Tibial nerve (tissue), 4 donors: Measurements from ENCODE around the gene AFF2. TPM values are rescaled to one million over a fixed set of nuclear protein-coding genes. Genes with fewer than 3 reads are reported as not detected.

Experiments used
- DNase-seq, 2 donors: peaks; one replicate each; pipeline ENCODE4 v3.0.0-alpha.2; 2019; ENCODE audit warnings: low spot score in 2 of 2
- H3K27ac ChIP-seq, 4 donors: fragments of 200-600 bp; sonication (generic) in 3 of 4; one replicate each; pipeline ENCODE4 v1.5.1; 2017 to 2019; ENCODE audit warnings: mild to moderate bottlenecking in 1 of 4
- H3K27me3 ChIP-seq, 2 donors: fragments of 200-600 bp; sonication (generic) in 1 of 2; one replicate each; pipeline versions ENCODE4 v1.5.1 to v1.6.0; 2017 to 2019
- H3K36me3 ChIP-seq, 3 donors: fragments of 200-600 bp; sonication (generic); one replicate each; pipeline ENCODE4 v1.5.1; 2018 to 2019
- H3K4me1 ChIP-seq, 4 donors: fragments of 200-600 bp; sonication (generic) in 3 of 4; one replicate each; pipeline ENCODE4 v1.5.1; 2017 to 2019
- H3K4me3 ChIP-seq, 4 donors: fragments of 200-600 bp; sonication (generic) in 3 of 4; one replicate each; pipeline ENCODE4 v1.5.1; 2017 to 2019; ENCODE audit warnings: mild to moderate bottlenecking in 1 of 4, moderate library complexity in 1 of 4
- H3K9me3 ChIP-seq, 4 donors: fragments of 200-600 bp; sonication (generic) in 3 of 4; one replicate each; pipeline ENCODE4 v1.5.1; 2017 to 2019
- EP300 ChIP-seq, 2 donors: sonication (generic); formaldehyde crosslinking; IDR thresholded peaks; one replicate each; pipeline ENCODE4 v1.6.1; 2017; ENCODE audit warnings: antibody characterized with exemption in 2 of 2, mild to moderate bottlenecking in 1 of 2
- POLR2A ChIP-seq, 2 donors: fragments of 450-650 bp; IDR thresholded peaks; one replicate each; pipeline ENCODE4 v1.6.1; 2017; ENCODE audit warnings: antibody characterized with exemption in 2 of 2, mild to moderate bottlenecking in 2 of 2, moderate library complexity in 2 of 2
- WGBS, 2 donors: methylation state at CpG; one replicate each; pipeline ENCODE4 v1.1.5; 2018; 5-methylcytosine and 5-hydroxymethylcytosine counted together
- total RNA-seq, 4 donors: library from RNA; depleted of rRNA; stranded (reverse); fragments of >200 nt; gene quantifications; one replicate each; pipeline ENCODE4 v1.1.0, GENCODE V29; 2016
- TF ChIP-seq, protein P1 (sequence below), 5 experiments: fragments of 200-600 bp in 3 of 5; fragments of 450-650 bp in 2 of 5; sonication (generic) in 3 of 5; IDR thresholded peaks; one replicate each; pipeline ENCODE4 v1.5.1; 2016 to 2019; ENCODE audit warnings: antibody characterized with exemption in 5 of 5, mild to moderate bottlenecking in 3 of 5, moderate library complexity in 2 of 5

The AFF2 gene
- total RNA-seq, 4 donors from 2014 or later = 13.2 to 20.3 (median 16.1) TPM

DNA sequence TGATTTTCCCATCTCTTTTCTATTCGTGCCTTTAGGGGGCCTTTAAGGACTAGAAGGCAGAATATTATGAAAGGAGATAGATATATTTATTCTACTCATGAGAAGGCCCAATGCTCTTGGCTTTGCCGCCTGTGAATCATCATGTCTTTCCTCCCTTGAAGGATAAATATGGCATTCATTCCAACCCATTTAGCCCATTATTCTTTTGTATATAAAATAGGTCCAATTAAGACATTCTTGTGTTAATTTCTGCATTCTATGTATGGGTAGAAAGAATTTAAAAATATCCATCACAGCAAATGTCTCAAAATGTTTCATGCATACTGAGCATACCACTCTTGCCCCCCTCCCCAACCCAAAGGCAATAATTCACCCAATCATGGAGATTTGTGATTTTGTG lies 115.1 kb downstream of the AFF2 start:
- no peaks in the 10 kb centered on the region for H3K36me3 ChIP-seq
- no peak overlapping the region for H3K4me3 ChIP-seq
- 62 to 65% methylated on average over 2 of the region's 2 CpGs for WGBS, 2 donors
- no peaks in the 10 kb centered on the region for H3K4me1 ChIP-seq
- TF ChIP-seq EP300 (IDR thresholded peaks at IDR 0.05) (no peak), POLR2A (IDR thresholded peaks at IDR 0.05) (no peak)
- TF ChIP-seq, protein P1, sequence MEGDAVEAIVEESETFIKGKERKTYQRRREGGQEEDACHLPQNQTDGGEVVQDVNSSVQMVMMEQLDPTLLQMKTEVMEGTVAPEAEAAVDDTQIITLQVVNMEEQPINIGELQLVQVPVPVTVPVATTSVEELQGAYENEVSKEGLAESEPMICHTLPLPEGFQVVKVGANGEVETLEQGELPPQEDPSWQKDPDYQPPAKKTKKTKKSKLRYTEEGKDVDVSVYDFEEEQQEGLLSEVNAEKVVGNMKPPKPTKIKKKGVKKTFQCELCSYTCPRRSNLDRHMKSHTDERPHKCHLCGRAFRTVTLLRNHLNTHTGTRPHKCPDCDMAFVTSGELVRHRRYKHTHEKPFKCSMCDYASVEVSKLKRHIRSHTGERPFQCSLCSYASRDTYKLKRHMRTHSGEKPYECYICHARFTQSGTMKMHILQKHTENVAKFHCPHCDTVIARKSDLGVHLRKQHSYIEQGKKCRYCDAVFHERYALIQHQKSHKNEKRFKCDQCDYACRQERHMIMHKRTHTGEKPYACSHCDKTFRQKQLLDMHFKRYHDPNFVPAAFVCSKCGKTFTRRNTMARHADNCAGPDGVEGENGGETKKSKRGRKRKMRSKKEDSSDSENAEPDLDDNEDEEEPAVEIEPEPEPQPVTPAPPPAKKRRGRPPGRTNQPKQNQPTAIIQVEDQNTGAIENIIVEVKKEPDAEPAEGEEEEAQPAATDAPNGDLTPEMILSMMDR (IDR thresholded peaks at IDR 0.05) = no peak
- DNase-seq = no peak
- H3K27ac ChIP-seq = no peak overlapping the region
- no peaks in the 10 kb centered on the region for H3K27me3 ChIP-seq
- H3K9me3 ChIP-seq = no peaks in the 10 kb centered on the region

DNA sequence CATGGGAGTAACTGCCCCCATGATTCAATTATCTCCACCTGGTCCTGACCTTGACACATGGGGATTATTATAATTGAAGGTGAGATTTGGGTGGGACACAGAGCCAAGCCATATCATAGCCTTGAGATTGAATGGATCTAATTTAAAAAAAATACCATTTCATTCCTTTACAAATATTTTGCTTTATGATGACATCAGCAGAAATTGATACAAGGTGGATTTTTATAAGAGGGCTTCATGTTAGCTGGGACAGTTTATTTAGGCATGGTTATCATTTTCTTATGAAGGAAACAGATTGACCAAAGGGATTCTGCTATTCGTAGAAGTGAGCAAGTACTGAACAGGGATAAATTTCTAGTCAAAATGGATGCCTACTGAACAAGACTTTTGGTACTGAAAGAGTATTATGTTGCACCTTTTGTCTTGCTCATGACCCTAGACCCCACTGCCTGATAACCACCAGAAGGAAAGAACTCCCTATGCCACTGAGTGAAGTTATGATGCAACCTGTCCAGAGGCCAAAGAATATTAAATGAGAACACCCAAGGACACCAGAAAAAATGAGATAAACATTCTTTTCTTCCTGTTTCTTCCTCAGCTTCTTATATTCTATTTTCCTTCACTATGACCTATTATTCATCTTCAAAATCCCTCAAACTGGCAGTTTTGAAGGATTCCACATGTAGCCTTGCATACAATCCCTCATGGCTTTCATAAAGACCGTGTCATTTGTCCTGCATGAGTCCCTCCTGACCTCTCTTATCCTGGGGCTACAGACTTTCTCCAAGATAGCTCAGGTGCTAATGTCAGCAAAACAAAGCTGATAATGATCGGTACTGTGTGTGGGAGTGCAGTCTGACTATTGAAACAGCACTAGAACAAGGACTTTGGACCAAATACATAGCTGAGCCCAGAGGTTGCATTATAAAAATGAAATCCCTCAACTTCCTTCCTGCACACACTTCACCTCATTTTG lies 118.3 kb downstream of the AFF2 start:
- Histone ChIP-seq H3K9me3 (no peaks in the 10 kb centered on the region), H3K4me1 (no peaks in the 10 kb centered on the region), H3K4me3 (no peak overlapping the region), H3K27ac (no peak overlapping the region), H3K36me3 (no peaks in the 10 kb centered on the region), H3K27me3 (no peaks in the 10 kb centered on the region)
- TF ChIP-seq POLR2A (IDR thresholded peaks at IDR 0.05) (no peak), EP300 (IDR thresholded peaks at IDR 0.05) (no peak)
- TF ChIP-seq, protein P1 (IDR thresholded peaks at IDR 0.05) = no peak
- WGBS, 2 donors = 57 to 77% methylated on average over 3 of the region's 3 CpGs
- no peak for DNase-seq

DNA sequence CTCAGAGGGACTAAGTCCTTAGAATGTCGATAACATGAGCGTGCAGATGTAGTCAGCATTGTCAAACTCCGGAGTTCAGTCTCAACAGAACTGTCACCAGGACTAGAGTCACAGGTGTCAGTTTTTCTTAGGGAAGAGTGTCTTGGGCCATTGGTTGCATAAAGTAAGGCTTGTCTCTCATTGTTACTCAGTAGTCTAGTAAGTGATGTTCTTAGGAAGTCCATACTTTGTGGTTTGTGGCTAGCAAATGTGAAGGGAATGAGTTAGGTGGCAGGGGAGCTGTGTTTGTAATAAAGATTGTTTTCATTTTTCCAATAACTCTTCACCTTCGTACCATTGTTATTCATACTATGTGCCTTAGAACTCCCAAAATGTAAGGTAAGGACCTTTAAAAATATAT lies 119.6 kb downstream of the AFF2 start:
- no peak for DNase-seq

DNA sequence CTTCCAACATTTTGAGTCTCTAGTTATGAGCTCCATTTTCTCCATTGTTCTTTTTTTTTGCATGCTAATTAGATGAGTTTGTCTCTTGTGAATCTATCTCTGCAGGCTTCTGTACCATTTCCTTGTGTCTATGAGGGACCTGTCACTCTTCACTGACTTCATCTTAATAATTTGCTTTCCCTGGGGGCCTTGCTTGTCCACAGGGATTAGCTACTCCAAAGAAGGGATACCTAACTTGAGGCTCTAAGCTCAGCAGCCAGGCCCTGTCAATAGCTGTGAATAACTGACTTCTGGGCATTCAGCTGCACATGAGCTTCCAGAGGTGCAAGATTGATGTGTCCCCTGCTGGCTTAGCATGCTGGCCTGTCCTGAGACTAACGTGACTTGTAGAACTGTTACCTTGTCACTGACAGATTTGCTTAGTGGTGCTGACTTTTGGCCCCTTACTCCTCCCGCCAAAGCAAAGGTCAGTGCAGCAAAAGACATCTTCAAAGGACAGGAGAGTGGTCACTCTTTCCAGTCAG lies 124.6 kb downstream of the AFF2 start:
- DNase-seq = no peak
- no peak overlapping the region for H3K4me3 ChIP-seq
- TF ChIP-seq, protein P1 (IDR thresholded peaks at IDR 0.05) = no peak
- TF ChIP-seq EP300 (IDR thresholded peaks at IDR 0.05) (no peak), POLR2A (IDR thresholded peaks at IDR 0.05) (no peak)
- no peaks in the 10 kb centered on the region for H3K27me3 ChIP-seq
- no peaks in the 10 kb centered on the region for H3K36me3 ChIP-seq
- WGBS, 2 donors = 69% methylated on average over 2 of the region's 2 CpGs; no CpG with 5 or more reads in 1 of the 2 donors
- H3K27ac ChIP-seq = no peak overlapping the region
- no peaks in the 10 kb centered on the region for H3K4me1 ChIP-seq
- H3K9me3 ChIP-seq = no peaks in the 10 kb centered on the region

More for the DNA sequence above, 119.6 kb downstream of the AFF2 start:
- H3K4me3 ChIP-seq = no peak overlapping the region
- H3K9me3 ChIP-seq = no peaks in the 10 kb centered on the region
- no peak overlapping the region for H3K27ac ChIP-seq
- H3K36me3 ChIP-seq = no peaks in the 10 kb centered on the region
- H3K4me1 ChIP-seq = no peaks in the 10 kb centered on the region
- no peaks in the 10 kb centered on the region for H3K27me3 ChIP-seq
- no peak for TF ChIP-seq POLR2A (IDR thresholded peaks at IDR 0.05)
- TF ChIP-seq, protein P1 (IDR thresholded peaks at IDR 0.05) = no peak
- no peak for TF ChIP-seq EP300 (IDR thresholded peaks at IDR 0.05)
- 85 to 86% methylated on average over 3 to 4 of the region's 4 CpGs for WGBS, 2 donors

DNA sequence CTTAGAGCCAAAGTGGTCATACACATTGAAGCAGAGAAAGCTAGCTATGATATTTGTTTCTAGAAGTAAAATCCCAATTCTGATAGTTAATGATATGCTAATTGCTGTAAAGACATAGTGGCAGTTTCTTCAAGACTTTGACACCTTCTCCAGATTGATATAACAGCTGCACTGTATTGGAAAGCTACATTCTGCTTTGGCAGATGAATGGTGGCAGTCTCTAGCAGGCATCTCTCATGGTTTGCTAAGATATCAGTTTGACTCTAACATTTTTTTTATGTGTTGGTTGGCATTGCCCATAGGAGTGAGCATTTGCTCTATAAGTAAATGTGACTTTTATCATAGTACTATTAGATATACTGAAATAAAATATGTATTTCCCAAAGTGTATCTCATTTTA lies 128.2 kb downstream of the AFF2 start:
- H3K9me3 ChIP-seq = no peaks in the 10 kb centered on the region
- H3K36me3 ChIP-seq = no peaks in the 10 kb centered on the region
- no peak for TF ChIP-seq POLR2A (IDR thresholded peaks at IDR 0.05)
- no peak for TF ChIP-seq EP300 (IDR thresholded peaks at IDR 0.05)
- TF ChIP-seq, protein P1 (IDR thresholded peaks at IDR 0.05) = no peak
- no peak overlapping the region for H3K27ac ChIP-seq
- no peak for DNase-seq
- H3K4me1 ChIP-seq = no peaks in the 10 kb centered on the region
- H3K27me3 ChIP-seq = no peaks in the 10 kb centered on the region
- no peak overlapping the region for H3K4me3 ChIP-seq
